ENCODE results near the gene LTBP1. TPM values are rescaled to one million over a fixed set of nuclear protein-coding genes. Genes with fewer than 3 reads are reported as not detected.

The LTBP1 gene
- total RNA-seq, 2 experiments from 2014 or later = 0.18 TPM; not detected in 1

DNA sequence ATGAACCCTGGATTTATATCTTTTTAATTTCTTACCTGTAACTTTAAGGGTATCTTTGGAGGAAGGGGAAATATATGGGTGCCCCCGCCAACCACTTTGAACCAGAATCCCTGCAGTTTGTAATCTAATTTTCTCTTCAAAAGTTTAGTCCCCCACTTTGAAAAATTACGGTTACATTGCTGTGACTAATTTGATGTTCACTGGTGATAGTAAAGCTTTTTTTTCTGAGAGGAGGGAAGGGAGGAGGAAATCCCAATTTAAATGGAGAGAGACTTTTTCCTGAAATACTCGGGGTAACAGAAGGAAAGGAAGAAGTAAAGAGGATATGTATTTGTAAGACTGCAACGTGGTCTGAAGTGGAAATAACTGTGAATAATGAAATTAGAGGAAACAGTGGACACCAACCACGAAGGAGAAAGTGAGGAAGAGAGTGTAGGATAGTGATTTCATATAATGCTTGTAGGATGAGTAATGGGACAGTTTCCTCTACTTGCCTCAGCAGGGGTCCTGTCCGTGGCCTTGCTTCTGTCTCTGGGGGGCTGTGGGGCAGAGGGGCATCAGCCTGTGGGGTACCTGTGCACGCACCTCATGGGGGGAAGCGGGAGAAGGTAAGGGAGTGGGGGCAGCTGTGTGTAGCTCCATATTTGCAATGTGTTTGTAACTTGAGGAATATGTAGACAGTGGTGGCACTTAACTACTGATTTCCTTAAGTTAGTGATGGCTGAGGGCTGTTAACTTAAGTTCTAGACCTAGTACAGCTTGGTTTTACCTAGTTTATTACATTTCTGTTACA is 161.1 kb downstream of the LTBP1 start:
- no peaks in the 10 kb centered on the region for H3K9me3 Mint-ChIP-seq
- ChIA-PET POLR2A (no interaction called here), CTCF (no interaction called here)
- H3K4me3 Mint-ChIP-seq = no peak overlapping the region
- ATAC-seq = no peak
- no peaks in the 10 kb centered on the region for H3K36me3 Mint-ChIP-seq (ENCODE audit: low read depth)
- DNase-seq = no peak
- no peak overlapping the region for H3K27ac Mint-ChIP-seq
- intact Hi-C loops (cut with micrococcal nuclease) = no loop called here
- no peaks in the 10 kb centered on the region for H3K4me1 Mint-ChIP-seq (ENCODE audit: low read depth)
- TF ChIP-seq, protein P1, sequence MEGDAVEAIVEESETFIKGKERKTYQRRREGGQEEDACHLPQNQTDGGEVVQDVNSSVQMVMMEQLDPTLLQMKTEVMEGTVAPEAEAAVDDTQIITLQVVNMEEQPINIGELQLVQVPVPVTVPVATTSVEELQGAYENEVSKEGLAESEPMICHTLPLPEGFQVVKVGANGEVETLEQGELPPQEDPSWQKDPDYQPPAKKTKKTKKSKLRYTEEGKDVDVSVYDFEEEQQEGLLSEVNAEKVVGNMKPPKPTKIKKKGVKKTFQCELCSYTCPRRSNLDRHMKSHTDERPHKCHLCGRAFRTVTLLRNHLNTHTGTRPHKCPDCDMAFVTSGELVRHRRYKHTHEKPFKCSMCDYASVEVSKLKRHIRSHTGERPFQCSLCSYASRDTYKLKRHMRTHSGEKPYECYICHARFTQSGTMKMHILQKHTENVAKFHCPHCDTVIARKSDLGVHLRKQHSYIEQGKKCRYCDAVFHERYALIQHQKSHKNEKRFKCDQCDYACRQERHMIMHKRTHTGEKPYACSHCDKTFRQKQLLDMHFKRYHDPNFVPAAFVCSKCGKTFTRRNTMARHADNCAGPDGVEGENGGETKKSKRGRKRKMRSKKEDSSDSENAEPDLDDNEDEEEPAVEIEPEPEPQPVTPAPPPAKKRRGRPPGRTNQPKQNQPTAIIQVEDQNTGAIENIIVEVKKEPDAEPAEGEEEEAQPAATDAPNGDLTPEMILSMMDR (IDR thresholded peaks at IDR 0.05) = no peak
- peaks cover 12% of the 10 kb centered on the region for H3K27me3 Mint-ChIP-seq

GRCh38 chr2:33108483-33109443 is 162.0 kb downstream of the LTBP1 start:
- TF ChIP-seq, protein P1 (IDR thresholded peaks at IDR 0.05) = no peak
- H3K36me3 Mint-ChIP-seq (ENCODE audit: low read depth) = no peaks in the 10 kb centered on the region
- no peak overlapping the region for H3K4me3 Mint-ChIP-seq
- no peak for DNase-seq
- H3K4me1 Mint-ChIP-seq (ENCODE audit: low read depth) = no peaks in the 10 kb centered on the region
- intact Hi-C loops (cut with micrococcal nuclease) = no loop called here
- H3K27ac Mint-ChIP-seq = no peak overlapping the region
- POLR2A ChIA-PET = no interaction called here
- CTCF ChIA-PET = no interaction called here
- H3K27me3 Mint-ChIP-seq = peaks cover 12% of the 10 kb centered on the region
- H3K9me3 Mint-ChIP-seq = no peaks in the 10 kb centered on the region
- ATAC-seq = no peak

DNA sequence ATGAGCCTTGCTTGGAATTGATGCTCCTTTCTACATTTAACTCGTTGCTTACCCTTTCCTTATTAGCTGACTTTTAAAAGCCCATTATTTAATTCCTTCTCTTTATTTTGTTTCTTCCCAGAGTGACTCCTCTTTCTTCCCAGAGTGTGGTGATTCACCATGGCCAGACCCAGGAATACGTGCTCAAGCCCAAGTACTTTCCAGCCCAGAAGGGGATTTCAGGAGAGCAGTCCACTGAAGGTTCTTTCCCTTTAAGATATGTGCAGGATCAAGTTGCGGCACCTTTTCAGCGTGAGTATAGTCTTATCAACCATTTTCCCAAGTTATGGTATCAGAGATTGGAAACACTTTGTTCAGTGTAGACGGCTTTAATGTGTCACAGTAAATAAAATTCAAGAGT is 163.7 kb downstream of the LTBP1 start:
- ChIA-PET POLR2A (no interaction called here), CTCF (no interaction called here)
- TF ChIP-seq, protein P1 (IDR thresholded peaks at IDR 0.05) = no peak
- no peak for ATAC-seq
- no peaks in the 10 kb centered on the region for H3K9me3 Mint-ChIP-seq
- peaks cover 9% of the 10 kb centered on the region for H3K27me3 Mint-ChIP-seq
- no peak overlapping the region for H3K27ac Mint-ChIP-seq
- H3K36me3 Mint-ChIP-seq (ENCODE audit: low read depth) = no peaks in the 10 kb centered on the region
- H3K4me3 Mint-ChIP-seq = no peak overlapping the region
- no peak for DNase-seq
- intact Hi-C loops (cut with micrococcal nuclease) = no loop called here
- H3K4me1 Mint-ChIP-seq (ENCODE audit: low read depth) = no peaks in the 10 kb centered on the region

DNA sequence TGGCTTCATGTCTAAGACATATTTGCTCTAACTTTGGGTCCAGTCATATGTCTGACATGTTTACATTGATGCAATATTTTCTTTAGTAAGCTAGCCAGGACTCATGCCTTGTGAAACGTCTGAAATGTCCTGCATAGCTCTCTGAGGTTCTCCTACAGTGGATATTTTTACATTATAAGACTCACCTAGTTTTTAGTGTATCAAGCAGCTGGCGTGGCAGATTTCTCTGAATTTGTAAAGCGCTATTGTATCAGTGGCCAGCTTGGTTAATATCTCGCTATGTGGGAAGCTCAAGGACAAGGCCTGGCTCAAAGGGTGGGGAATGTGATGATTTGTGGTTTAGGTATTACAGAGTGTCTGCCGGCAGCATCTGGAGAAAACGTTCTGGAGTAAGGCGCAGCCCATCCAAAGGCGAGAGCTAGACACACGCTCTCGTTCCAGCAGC is 164.3 kb downstream of the LTBP1 start:
- peaks cover 9% of the 10 kb centered on the region for H3K27me3 Mint-ChIP-seq
- DNase-seq (no peak), ATAC-seq (no peak)
- CTCF ChIA-PET = no interaction called here
- no peaks in the 10 kb centered on the region for H3K4me1 Mint-ChIP-seq (ENCODE audit: low read depth)
- POLR2A ChIA-PET = no interaction called here
- no peak overlapping the region for H3K27ac Mint-ChIP-seq
- H3K9me3 Mint-ChIP-seq = no peaks in the 10 kb centered on the region
- intact Hi-C loops (cut with micrococcal nuclease) = no loop called here
- TF ChIP-seq, protein P1 (IDR thresholded peaks at IDR 0.05) = no peak
- no peak overlapping the region for H3K4me3 Mint-ChIP-seq
- H3K36me3 Mint-ChIP-seq (ENCODE audit: low read depth) = no peaks in the 10 kb centered on the region

- intact Hi-C loops (cut with micrococcal nuclease) = no loop called here
- DNase-seq = no peak
- no peaks in the 10 kb centered on the region for H3K4me1 Mint-ChIP-seq (ENCODE audit: low read depth)
Observed at GRCh38 chr2:33115196-33115595, 168.4 kb downstream of the LTBP1 start.

More at GRCh38 chr2:33115196-33115595, 168.4 kb downstream of the LTBP1 start:
- no peaks in the 10 kb centered on the region for H3K36me3 Mint-ChIP-seq (ENCODE audit: low read depth)
- no peak overlapping the region for H3K27ac Mint-ChIP-seq
- TF ChIP-seq, protein P1 (IDR thresholded peaks at IDR 0.05) = no peak
- CTCF ChIA-PET = no interaction called here
- no peak overlapping the region for H3K4me3 Mint-ChIP-seq
- POLR2A ChIA-PET = no interaction called here
- no peak for ATAC-seq
- peaks cover under 1% of the 10 kb centered on the region for H3K9me3 Mint-ChIP-seq
- H3K27me3 Mint-ChIP-seq = peaks cover 5% of the 10 kb centered on the region
